ENCODE results near the gene LDLRAD3.
A peak's percentile ranks its signal among the peaks of the same experiment; 100 is the strongest.

Gene LDLRAD3

GRCh38 chr11:36107547-36107946, 163.7 kb downstream of the LDLRAD3 start:
- DNase-seq, result no peak

- no peak for DNase-seq
These were observed 165.2 kb downstream of the LDLRAD3 start for GRCh38 chr11:36108881-36109589.

- DNase-seq, result no peak
These were observed 165.7 kb downstream of the LDLRAD3 start for GRCh38 chr11:36109590-36109849.

- peak; percentile 36 for DNase-seq
These were observed 166.2 kb downstream of the LDLRAD3 start for GRCh38 chr11:36109850-36110606.

- no peak for DNase-seq
These were observed 167.0 kb downstream of the LDLRAD3 start for GRCh38 chr11:36110668-36111410.

- DNase-seq, result no peak
These were observed 170.2 kb downstream of the LDLRAD3 start for GRCh38 chr11:36114095-36114494.

GRCh38 chr11:36115378-36115801, 171.5 kb downstream of the LDLRAD3 start:
- DNase-seq, result no peak

- DNase-seq, result no peak
These were observed 172.3 kb downstream of the LDLRAD3 start for GRCh38 chr11:36116161-36116560.

- DNase-seq, result no peak
These were observed 174.2 kb downstream of the LDLRAD3 start for GRCh38 chr11:36118084-36118483.

GRCh38 chr11:36119300-36119699, 175.4 kb downstream of the LDLRAD3 start:
- no peak for DNase-seq

GRCh38 chr11:36121054-36121453, 177.2 kb downstream of the LDLRAD3 start:
- DNase-seq, result no peak

- peak; percentile 14 for DNase-seq
These were observed 178.8 kb downstream of the LDLRAD3 start for GRCh38 chr11:36122671-36123070.

GRCh38 chr11:36123336-36124101, 179.7 kb downstream of the LDLRAD3 start:
- DNase-seq, result no peak

GRCh38 chr11:36126678-36127077, 182.8 kb downstream of the LDLRAD3 start:
- no peak for DNase-seq

- no peak for DNase-seq
These were observed 183.7 kb downstream of the LDLRAD3 start for GRCh38 chr11:36127550-36127949.

- no peak for DNase-seq
These were observed 186.1 kb downstream of the LDLRAD3 start for GRCh38 chr11:36129955-36130354.

GRCh38 chr11:36130401-36130800, 186.5 kb downstream of the LDLRAD3 start:
- peak; percentile 50 for DNase-seq

- DNase-seq, result peak; percentile 45
These were observed 188.0 kb downstream of the LDLRAD3 start for GRCh38 chr11:36131721-36132397.

- no peak for DNase-seq
These were observed 189.1 kb downstream of the LDLRAD3 start for GRCh38 chr11:36132940-36133339.

- DNase-seq, result peak; percentile 58
These were observed 191.2 kb downstream of the LDLRAD3 start for GRCh38 chr11:36135076-36135475.

GRCh38 chr11:36139767-36140166, 195.9 kb downstream of the LDLRAD3 start:
- no peak for DNase-seq
